ENCODE data around the gene UBA52.
A peak's percentile ranks its signal among the peaks of the same experiment; 100 is the strongest.
"Not testable (repeated sequence)": the region's sequence is repeated elsewhere in the genome, so short reads cannot be mapped to it uniquely, and the experiment has no call there.

Gene UBA52

DNA sequence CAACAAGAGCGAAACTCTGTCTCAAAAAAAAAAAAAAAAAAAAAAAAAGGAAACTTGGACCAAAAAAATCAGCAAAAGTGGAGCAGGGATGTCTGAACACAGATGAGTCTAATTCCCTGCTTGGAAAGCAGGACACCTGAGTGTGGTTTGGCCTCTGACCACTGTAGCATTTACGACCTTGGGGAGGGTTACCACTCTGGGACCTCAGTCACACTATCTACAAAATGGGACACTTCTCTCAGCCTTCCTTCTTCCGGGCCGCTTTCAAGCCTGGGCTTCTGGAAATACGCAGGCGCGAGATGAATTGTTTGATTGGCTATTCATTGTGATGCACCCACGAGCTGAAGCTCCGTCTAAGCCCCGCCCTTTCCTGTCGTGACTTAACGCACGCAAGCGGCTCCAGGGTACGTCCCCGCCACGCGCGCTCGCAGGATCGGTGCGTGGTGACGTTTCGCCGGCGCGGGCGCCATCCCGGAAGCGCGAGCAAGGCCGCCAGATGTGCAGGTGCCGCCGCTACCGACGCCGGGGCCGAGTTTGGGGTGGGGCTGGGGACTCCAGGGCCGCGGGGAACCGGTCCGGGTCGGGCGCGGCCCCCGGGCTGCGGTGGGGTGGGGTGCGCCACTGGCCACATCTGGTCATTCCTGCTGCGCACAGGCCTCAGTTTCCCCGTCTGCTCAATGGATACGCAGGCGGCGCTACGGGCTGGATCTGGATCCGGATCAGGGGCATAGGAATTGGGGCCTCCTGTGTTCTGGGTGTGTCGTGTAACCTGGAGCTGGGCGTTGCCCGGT lies 14.1 kb upstream of the UBA52 start, which contains the start of gene KXD1:
TSS of gene KXD1 (plus strand) at position 460 of the 791 bp plus-strand sequence. CDS start 4,187 bp downstream, outside the sequence.
- DNase-seq = peak; percentile 99

DNA sequence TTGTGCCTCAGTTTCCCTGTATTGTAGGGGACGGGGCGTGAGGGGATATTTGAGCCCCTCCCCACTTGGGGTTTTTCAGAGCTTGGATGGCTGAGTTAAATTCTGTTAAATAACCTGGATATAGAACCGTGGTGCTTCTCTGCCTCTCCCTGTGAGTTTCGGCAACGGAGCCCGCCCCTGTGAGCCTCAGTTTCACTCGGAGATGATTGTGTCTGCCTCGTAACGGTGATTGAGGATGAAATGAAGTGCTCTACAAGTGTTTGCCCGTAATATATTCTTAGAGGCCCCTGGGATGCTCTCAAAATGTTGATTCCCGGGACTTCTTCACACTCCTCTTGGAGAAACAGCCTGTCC lies 13.5 kb upstream of the UBA52 start:
- no peak for DNase-seq

DNA sequence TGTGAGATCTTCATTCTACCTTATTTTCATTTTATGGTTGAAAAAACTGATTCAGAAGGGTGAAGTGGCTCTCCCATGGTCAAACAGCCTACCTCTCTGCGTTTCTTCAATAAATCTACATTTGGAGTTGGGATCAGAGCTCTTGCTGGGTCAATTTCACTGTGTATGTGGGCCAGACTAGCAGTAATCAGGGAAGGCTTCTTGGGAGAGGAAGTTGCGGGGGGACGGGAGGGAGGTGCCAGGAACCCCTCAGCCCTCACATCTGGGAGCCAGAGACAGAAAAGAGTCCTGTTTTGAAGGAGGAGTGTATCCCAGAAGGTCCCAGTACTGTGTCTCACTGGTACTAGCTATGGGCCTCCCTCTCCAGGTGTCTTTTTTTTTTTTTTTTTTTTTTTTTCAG lies 13.1 kb upstream of the UBA52 start:
- DNase-seq = no peak

DNA sequence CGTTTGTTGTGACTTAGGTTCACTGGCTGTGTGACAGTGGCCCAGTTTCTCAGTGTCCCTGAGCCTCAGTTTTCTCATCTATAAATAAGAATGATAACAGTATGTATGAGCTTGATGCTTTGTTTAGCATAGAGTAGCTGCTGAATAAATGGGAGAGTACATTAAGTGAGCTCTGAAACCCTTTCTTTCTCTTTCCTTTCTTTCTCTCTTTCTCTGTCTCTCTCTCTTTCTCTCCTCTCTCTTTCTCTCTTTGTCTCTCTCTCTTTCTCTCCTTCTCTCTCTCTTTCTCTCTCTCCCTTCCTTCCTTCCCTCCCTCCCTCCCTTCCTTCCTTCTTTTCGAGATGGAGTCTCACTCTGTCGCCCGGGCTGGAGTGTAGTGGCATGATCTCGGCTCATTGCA lies 12.0 kb upstream of the UBA52 start:
- DNase-seq = no peak

DNA sequence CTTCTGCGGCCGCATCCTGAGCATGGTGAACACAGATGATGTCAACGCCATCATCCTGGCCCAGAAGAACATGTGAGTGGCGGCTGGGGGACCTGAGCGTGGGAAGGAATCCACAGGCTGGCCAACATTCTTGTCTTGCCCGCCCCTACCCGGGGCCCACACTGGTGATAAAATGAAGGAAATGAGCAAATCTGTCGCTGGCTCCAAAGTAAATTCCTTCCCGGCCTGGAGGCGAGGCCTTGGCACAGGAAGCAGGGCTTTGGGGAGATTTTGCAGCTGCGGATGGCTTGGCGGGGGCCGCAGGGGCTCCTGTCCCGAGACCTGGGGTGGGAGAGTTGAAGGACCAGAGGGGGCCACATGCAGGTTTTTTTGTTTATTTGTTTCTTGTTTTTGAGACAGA lies 9.6 kb upstream of the UBA52 start:
- DNase-seq = no peak

DNA sequence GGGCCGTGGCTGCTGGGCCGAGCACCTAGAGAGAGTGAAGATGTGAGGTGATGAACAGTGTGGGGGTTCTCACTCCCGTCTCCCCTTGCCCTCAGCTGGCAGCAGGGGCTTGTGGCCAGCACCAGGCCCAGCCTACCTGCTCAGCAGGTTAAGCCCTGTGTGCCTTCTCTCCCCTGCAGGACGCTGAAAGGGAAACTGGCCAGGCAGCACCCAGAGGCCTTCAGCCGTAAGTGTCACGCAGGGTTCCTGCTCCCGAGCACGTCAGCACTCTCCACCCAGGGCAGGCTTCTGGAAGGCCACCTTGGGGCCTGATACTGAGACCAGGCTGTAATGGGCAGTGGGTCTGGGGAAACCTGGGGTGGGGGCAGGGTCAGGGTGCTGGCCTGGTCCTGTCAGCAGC lies 4.7 kb upstream of the UBA52 start:
- DNase-seq = no peak

DNA sequence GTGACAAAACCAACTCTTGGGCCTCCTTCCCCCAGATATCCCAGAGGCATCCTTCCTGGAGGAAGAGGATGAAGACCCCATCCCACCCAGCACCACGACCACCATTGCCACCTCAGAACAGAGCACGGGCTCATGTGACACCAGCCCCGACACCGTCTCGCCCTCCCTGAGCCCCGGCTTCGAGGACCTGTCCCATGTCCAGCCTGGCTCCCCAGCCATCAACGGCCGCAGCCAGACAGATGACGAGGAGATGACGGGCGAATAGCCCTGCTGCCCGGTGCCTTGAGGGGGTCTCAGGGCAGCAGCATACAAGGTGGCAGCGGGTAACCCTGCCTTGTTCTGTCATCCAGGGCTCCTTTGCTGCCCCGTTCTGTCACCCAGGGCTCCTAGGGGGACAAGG lies 3.3 kb upstream of the UBA52 start:
- DNase-seq = no peak

DNA sequence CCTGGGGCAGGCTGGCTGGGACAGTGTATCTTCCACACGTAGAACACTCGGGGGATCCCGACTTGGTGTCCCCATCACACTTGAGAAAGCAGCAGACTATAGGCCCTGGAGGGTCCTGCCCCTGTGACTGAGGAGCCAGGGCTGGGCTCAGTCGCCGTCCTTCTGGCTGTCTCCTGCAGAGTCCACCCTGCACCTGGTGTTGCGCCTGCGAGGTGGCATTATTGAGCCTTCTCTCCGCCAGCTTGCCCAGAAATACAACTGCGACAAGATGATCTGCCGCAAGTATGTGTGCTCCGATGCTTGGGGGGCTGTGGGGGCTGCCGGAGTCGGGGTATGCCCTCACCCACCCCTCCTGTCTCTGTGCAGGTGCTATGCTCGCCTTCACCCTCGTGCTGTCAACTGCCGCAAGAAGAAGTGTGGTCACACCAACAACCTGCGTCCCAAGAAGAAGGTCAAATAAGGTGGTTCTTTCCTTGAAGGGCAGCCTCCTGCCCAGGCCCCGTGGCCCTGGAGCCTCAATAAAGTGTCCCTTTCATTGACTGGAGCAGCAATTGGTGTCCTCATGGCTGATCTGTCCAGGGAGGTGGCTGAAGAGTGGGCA lies 3.1 kb downstream of the UBA52 start:
- no peak for DNase-seq

DNA sequence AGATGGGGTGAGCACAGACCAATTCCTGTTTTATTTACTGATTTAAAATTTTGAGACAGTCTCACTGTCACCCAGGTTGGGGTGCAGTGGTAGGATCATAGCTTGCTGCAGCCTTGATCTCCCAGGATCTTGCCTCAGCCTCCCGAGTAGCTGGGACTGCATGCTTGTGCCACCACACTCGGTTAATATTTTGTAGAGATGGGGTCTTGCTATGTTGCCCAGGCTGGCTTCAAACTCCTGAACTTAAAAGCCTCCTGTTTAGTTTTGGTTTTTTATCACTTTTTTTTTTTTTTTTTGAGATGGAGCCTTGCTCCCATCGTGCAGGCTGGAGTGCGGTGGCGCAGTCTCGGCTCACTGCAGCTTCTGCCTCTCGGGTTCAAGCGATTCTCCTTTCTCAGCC lies 4.7 kb downstream of the UBA52 start:
- no peak for DNase-seq

DNA sequence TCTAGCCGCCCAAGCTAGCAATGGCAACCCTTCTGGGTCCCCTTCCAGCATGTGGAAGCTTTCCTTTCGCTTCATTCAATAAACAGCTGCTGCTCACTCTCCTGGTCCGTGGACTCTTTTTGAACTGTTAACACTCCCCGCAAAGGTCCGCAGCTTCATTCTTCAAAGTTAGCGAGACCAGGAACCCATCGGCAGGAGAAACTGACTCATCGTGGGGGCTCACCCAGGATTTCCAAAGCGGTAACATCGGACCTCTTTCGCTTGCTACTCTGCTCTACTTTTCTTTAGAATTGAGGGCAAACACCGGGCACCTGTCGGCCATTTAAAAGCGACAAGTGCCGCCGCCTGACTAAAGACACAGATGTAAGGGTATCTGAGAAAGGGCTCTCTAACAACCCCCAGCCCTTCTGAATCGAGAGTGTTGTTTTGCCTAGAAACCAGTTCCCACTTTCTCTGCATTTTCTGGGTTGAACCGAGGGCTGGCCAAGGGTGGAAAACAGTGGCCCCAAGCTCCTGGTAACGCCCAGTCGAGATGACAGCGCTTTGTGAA lies 5.8 kb downstream of the UBA52 start:
- DNase-seq = no peak

DNA sequence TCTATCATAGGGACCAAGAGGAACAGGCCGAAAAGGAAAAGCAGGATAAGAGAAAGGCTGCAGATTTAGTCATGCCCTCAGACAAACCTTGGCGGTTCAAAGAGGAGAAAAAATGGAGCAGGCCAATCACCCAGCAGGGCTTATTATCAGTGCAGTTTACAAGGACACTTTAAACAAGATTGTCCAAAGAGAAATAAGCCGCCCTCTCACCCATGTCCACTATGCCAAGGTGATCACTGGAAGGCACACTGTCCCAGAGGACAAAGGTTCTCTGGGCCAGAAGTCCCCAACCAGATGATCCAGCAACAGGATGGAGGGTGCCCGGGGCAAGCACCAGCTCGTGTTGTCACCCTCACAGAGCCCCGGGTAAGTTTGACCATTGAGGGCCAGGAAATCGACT lies 8.7 kb downstream of the UBA52 start:
- no peak for DNase-seq

DNA sequence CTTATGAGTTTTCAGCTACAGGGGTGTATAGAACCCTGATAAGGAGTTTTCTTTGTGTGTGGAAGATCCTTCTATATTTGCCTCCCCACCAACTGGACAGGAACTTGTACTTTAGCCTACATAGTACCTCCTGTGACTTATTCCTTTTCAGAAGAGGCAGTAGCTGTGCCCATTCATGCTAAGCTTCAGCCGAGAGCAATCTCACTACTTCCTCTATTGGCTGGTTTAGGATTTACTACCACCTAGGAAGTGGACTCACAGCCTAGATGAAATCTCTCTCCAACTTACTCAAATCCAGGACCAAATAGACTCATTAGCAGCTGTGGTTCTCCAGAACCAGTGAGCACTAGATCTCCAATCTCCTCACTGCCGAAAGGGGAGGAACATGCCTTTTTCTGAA lies 14.6 kb downstream of the UBA52 start:
- no peak for DNase-seq

DNA sequence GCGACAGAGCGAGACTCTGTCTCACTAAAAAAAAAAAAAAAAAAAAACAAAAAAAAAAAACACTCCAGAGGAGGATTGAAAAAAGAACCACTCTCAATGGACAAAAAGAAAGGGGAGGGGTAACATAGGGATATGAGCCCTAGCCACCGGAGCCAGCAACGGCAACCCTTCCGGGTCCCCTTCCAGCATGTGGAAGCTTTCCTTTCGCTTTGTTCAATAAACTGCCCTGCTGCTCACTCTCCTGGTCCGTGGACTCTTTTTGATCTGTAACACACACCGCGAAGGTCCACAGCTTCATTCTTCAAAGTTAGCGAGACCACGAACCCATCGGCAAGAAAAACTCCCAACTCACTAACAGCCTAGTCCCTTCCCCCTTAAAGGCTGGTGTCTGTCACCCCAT lies 15.9 kb downstream of the UBA52 start:
- DNase-seq = no peak

DNA sequence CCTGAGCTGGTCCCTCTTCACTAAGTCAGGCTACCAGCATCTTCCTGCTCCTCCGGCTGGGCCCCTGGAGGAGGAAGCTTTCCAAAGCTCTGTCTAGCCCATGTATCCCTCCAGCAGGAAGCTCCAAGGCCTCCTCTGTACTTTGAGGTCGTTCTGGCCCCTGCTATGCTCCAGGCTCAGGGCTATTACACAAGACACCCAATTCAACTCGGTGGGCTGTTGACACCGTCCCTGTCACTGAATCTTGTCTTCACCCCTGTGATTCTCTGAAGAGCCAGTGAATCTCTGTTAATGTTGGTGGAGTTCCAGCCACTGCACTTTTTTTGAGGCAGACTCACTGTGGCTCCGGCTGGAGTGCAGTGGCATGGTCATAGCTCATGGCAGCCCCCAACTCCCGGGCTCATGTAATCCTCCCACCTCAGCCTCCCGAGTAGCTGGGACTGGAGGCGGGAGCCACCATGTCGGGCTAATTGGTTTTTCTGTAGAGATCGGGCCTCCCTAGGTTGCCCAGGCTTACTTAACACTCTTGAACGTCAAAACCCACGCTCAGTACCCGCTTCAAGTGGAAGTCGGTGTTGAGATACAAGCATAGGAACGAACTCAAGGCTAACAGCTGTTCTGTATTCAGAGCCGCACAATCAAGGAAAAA lies 16.4 kb downstream of the UBA52 start:
- no peak for DNase-seq

DNA sequence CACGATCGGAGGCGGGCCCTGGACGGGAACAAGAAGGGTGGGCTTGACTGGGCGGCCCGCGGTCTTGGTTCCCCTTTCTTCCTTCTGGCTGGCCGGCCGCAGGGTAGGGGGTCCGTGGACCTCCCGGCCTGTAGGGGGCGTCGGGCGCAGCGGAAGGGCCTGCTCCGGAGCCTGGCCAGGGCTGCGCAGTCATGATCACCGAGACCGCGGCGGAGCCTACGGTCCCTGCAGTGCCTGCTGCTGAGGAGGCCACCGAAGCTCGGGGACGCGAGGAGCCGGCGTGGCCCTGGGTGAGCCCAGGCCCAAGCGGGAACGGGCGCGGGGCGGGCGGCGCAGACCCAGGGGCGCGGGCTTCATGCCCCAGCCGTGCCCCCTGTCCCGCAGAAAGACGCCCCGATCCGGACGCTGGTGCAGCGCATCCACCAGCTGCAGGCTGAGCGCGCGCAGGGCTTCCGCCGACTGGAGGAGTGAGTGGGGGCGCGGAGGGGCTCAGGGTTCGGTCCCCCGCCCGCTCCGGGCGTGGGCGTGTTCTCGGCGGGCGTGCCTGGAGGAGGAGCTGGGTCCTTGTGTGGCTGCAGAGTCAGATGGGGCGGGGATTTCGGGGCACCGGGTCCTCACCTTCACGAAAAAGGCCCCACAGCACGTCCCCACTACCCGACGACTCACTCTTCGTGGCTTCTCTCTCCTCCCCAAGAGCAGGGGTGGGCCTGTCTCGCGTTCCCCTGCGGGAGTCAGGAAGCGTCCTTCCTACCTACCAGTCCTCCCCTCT lies 17.1 kb downstream of the UBA52 start, which contains the start of gene REX1BD:
TSS of gene REX1BD (plus strand) at position 188 of the 769 bp plus-strand sequence. CDS start at position 192, 4 bp downstream.
- DNase-seq = peak; percentile 88

DNA sequence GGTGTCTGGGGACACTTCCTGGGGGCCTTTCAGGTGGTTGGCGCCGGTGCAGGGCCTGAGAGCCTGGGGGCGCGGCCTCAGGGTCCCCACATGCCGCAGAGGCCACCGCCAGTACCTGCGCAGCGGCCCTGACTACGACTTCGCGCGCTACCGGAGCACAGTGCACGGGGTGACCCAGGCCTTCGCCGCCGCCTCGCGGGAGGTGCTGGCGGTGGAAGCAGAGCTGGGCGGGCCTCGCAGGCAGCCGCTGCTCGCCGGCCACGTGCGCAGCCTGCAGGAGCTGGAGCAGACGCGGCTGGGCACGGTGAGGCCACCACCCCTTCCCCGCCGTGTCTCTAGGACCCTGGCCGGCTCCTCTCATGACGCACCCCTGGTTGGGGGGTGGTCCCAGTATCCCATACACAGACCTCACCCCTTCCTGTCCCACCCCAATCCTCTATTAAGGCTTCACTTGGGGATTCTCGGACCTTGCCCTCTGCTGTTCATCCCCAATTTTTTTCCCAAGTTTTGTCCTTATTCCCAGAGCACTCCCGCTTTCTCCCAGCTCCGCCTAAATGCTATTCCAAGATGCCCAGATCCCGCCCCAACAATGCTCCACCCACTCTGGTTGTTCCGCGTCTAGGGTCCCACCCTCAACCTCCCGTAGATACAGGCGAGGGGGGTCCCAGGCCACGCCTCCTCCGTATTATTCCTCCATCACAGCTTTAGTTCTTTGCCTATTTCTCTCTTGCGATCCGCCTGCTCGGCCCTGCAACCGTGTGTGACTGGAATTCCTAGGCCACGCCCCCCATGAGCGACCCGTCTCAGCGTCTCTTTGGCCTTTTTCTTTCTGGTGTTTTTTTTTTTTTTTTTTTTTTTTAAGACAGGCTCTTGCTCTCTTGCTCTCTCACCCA lies 18.0 kb downstream of the UBA52 start:
- peak; percentile 69 for DNase-seq

DNA sequence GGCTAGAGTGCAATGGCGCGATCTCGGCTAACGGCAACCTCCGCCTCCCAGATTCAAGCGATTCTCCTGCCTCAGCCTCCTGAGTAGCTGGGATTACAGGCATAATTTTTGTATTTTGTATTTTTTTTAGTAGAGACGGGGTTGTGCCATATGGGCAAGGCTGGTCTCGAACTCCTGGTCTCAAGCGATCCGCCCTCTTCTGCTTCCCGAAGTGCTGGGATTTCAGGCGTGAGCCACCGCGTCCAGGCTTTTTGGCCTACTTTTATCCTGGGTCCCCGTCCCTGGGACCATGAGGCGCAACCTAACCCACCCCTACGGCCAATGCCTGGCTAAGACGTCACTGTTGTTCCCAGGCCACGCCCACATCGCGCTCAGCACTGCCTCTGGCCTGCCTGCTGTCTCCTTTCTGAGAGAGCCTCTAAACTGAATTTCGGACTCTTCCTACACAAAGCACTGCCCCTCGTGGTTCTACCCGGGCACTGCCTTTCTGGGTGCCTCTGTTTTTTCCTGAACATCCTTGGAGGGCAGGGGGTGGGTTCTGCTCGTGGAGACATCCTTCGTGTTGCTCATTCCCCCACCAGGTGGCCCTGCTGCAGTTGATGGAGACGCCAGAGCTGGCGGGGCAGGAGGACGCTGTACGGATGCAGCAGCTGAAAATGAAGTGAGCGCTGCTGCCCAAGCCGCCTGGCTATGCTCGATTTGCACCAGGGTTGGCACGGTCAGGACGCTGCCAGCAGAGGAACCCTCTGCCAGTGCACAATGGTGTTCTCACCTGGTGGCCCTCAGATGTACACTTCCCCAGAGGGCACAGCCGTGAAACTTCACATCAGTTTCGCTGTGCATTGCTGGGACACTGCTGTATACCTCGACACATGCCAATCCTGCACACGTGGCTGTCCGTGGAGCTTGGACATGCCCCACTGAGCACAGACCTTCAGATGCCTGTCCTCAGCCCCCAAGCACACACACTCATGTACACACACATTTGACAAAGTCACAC lies 18.9 kb downstream of the UBA52 start:
- DNase-seq = peak; percentile 47

DNA sequence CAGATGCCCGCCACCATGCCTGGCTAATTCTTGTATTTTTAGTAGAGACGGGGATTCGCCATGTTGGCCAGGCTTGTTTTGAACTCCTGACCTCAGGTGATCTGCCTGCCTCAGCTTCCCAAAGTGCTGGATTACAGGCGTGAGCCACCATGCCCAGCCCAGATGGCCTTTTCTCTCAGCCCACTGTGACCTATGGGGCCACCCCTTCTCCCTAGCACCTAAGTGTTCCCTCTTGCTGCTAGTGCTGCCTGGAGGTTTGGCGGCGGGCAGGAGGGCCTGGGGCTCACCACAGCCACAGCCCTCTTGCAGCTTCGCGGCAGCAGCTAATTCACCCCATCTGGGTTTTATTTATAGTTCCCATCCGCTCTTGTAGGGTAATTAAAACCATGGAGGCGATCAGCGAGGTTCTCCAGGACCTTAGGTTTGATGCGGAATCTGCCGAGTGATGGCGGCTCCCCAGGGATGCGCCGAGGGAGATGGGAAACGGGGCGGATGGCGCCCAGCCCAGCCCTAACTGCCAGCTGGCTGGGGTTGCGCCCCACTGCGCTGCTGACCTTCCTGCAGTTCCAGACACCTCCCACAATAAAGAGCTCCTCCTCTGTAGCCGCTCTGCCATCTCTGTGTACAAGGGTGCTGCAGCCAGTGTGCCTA lies 20.2 kb downstream of the UBA52 start:
- DNase-seq = no peak

DNA sequence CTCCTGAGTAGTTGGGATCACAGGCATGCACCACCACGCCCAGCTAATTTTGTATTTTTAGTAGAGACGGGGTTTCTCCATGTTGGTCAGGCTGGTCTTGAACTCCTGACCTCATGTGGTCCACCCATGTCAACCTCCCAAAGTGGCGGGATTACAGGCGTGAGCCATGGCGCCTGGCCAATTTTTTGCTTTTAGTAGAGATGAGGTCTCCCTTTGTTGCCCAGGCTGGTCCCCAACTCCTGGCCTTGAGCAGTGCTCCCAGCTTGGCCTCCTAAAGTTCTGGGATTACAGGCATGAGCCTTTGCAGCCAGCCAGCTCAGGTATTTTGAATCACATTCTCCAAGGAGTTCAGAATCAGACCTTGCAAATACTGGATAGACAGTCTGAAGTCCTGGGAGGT lies 21.1 kb downstream of the UBA52 start:
- DNase-seq = not testable (repeated sequence)

Measured in CD4-positive, alpha-beta T cell treated with Interleukin-15 for 1 hour (primary cell).